Prostate gland (tissue), 2 donors: Measurements from ENCODE around the gene AOPEP.

Experiments
- CTCF ChIP-seq, 4 experiments: fragments of 200-600 bp in 2 of 4; fragments of 450-650 bp in 2 of 4; sonication (generic) in 2 of 4; IDR thresholded peaks; 1 replicate in 3 of 4; 2 replicates in 1 of 4; pipeline ENCODE4 v1.5.1; 2016 to 2019; ENCODE audit warnings: antibody characterized with exemption in 4 of 4, mild to moderate bottlenecking in 2 of 4, moderate library complexity in 2 of 4
- POLR2A ChIP-seq: fragments of 450-650 bp; IDR thresholded peaks from one replicate; pipeline ENCODE4 v1.6.1; 2016; ENCODE audit warnings: antibody characterized with exemption, mild to moderate bottlenecking

- TF ChIP-seq CTCF (IDR thresholded peaks at IDR 0.05), result no peak
- TF ChIP-seq POLR2A, result no peak
Measured at GRCh38 chr9:95067897-95068296, 341.4 kb downstream of the AOPEP start.
